ENCODE measurements around the gene PLEK.
"Not testable (repeated sequence)": the region's sequence is repeated elsewhere in the genome, so short reads cannot be mapped to it uniquely, and the experiment has no call there.

Gene PLEK

GRCh38 chr2:68446425-68446824 lies 81.3 kb downstream of the PLEK start:
- not testable (repeated sequence) for H3K27ac ChIP-seq (ENCODE audit: low read depth, low read length, severe bottlenecking); H3K9me3 ChIP-seq (ENCODE audit: control insufficient read depth, low read length); H3K4me1 ChIP-seq (ENCODE audit: control insufficient read depth, insufficient read depth, low read length, poor library complexity, severe bottlenecking); H3K4me3 ChIP-seq (ENCODE audit: extremely low read depth, insufficient read depth, low read length, poor library complexity, severe bottlenecking); H3K36me3 ChIP-seq (ENCODE audit: control insufficient read depth, insufficient read depth, low read length)
- WGBS, 2 experiments (ENCODE audit: insufficient coverage in 2 of 2): no CpG with 5 or more reads among the region's 3 CpGs

All from mesodermal cell (in vitro differentiated cells).